ENCODE results near the gene ST8SIA1.
"Not testable (repeated sequence)": the region's sequence is repeated elsewhere in the genome, so short reads cannot be mapped to it uniquely, and the experiment has no call there.

ST8SIA1 gene

DNA sequence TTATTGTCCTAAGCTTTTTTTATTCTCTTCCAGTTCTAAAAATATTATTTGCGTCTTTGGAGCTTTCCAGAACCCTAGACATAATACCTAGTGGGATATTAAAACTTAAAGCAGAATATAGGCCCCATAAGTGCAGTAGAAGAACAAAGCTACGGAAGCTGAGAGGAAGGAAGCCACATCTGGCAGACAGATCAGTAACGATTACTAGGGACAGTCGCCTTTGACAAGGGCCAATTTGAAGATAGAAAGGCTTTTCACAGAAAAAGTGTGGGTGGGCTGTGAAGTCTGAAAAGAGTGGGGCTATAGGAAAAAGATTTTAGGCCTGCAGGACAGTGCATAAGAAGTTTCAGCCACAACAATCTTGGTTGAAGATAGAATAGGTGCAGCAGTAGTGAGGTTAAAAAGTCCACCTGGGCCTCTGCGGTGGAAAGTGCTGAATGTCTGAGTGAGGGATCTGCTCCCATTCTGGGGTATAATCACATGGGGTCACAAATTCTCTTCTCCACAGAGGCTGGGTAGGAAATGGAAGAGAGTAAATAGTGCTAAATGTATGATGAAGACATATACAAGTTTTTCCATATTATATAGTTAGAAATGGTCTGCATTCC, 174.0 kb downstream of the ST8SIA1 start:
- no peak for DNase-seq (ENCODE audit: extremely low spot score)
- ChIA-PET CTCF (no interaction called here), POLR2A (no interaction called here)
- TF ChIP-seq CTBP1 (IDR thresholded peaks at IDR 0.05; ENCODE audit: borderline replicate concordance) (no peak), TARDBP (IDR thresholded peaks at IDR 0.05) (no peak), LEF1 (IDR thresholded peaks at IDR 0.05; ENCODE audit: borderline replicate concordance) (no peak), SP1 (IDR thresholded peaks at IDR 0.05) (no peak)
- TF ChIP-seq, protein P1, sequence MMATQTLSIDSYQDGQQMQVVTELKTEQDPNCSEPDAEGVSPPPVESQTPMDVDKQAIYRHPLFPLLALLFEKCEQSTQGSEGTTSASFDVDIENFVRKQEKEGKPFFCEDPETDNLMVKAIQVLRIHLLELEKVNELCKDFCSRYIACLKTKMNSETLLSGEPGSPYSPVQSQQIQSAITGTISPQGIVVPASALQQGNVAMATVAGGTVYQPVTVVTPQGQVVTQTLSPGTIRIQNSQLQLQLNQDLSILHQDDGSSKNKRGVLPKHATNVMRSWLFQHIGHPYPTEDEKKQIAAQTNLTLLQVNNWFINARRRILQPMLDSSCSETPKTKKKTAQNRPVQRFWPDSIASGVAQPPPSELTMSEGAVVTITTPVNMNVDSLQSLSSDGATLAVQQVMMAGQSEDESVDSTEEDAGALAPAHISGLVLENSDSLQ (IDR thresholded peaks at IDR 0.05), result no peak

DNA sequence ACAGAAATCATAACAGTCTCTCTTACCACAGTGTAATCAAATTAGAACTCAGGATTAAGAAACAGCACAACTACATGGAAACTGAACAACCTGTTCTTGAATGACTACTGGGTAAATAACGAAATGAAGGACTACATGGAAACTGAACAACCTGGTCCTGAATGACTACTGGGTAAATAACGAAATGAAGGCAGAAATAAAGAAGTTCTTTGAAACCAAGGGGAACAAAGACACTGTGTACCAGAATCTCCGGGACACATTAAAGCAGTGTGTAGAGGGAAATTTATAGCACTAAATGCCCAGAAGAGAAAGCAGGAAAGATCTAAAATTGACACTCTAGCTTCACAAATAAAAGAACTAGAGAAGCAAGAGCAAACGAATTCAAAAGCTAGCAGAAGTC, 185.2 kb downstream of the ST8SIA1 start:
- POLR2A ChIA-PET; CTCF ChIA-PET; DNase-seq (ENCODE audit: extremely low spot score): not testable (repeated sequence)

DNA sequence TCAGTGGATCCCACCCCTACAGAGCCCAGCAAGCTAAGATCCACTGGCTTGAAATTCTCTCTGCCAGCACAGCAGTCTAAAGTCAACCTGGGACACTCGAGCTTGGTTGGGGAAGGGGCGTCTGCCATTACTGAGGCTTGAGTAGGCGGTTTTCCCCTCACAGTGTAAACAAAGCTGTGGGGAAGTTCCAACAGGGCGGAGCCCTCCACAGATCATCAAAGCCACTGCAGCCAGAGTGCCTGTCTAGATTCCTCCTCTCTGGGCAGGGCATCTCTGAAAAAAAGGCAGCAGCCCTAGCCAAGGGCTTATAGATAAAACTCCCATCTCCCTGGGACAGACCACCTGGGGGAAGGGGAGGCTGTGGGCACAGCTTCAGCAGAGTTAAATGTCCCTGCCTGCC, 187.8 kb downstream of the ST8SIA1 start:
- POLR2A ChIA-PET; DNase-seq (ENCODE audit: extremely low spot score): not testable (repeated sequence)
- CTCF ChIA-PET, result interaction anchor here (0.7 kb wide), 1 partner anchor 69 kb away, joined by 4 read pairs; no protein-coding TSS in a partner anchor
